ENCODE data around the gene ROR1.

Gene ROR1

GRCh38 chr1:64173336-64173940, 399.6 kb downstream of the ROR1 start:
- TF ChIP-seq POLR2AphosphoS5 (IDR thresholded peaks at IDR 0.05; ENCODE audit: low read depth, low read length) (no peak), SIN3A (IDR thresholded peaks at IDR 0.05; ENCODE audit: borderline replicate concordance, insufficient read depth, low read length) (no peak), FOXP2 (optimal IDR thresholded peaks at IDR 0.05; ENCODE audit: borderline replicate concordance, extremely low read depth, extremely low read length, insufficient read depth) (no peak), TAF1 (IDR thresholded peaks at IDR 0.05; ENCODE audit: borderline replicate concordance, insufficient read depth, low read length) (no peak)
- TF ChIP-seq, protein P1, sequence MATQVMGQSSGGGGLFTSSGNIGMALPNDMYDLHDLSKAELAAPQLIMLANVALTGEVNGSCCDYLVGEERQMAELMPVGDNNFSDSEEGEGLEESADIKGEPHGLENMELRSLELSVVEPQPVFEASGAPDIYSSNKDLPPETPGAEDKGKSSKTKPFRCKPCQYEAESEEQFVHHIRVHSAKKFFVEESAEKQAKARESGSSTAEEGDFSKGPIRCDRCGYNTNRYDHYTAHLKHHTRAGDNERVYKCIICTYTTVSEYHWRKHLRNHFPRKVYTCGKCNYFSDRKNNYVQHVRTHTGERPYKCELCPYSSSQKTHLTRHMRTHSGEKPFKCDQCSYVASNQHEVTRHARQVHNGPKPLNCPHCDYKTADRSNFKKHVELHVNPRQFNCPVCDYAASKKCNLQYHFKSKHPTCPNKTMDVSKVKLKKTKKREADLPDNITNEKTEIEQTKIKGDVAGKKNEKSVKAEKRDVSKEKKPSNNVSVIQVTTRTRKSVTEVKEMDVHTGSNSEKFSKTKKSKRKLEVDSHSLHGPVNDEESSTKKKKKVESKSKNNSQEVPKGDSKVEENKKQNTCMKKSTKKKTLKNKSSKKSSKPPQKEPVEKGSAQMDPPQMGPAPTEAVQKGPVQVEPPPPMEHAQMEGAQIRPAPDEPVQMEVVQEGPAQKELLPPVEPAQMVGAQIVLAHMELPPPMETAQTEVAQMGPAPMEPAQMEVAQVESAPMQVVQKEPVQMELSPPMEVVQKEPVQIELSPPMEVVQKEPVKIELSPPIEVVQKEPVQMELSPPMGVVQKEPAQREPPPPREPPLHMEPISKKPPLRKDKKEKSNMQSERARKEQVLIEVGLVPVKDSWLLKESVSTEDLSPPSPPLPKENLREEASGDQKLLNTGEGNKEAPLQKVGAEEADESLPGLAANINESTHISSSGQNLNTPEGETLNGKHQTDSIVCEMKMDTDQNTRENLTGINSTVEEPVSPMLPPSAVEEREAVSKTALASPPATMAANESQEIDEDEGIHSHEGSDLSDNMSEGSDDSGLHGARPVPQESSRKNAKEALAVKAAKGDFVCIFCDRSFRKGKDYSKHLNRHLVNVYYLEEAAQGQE (IDR thresholded peaks at IDR 0.05; ENCODE audit: insufficient read depth in 1 of 2, low read depth in 2 of 2, low read length in 2 of 2), result no peak

GRCh38 chr1:64175639-64176038, 401.8 kb downstream of the ROR1 start:
- no peak for TF ChIP-seq FOXP2 (optimal IDR thresholded peaks at IDR 0.05; ENCODE audit: borderline replicate concordance, extremely low read depth, extremely low read length, insufficient read depth)
- TF ChIP-seq TAF1 (IDR thresholded peaks at IDR 0.05; ENCODE audit: borderline replicate concordance, insufficient read depth, low read length), result no peak
- TF ChIP-seq, protein P1 (IDR thresholded peaks at IDR 0.05; ENCODE audit: insufficient read depth in 1 of 2, low read depth in 2 of 2, low read length in 2 of 2), result no peak
- TF ChIP-seq SIN3A (IDR thresholded peaks at IDR 0.05; ENCODE audit: borderline replicate concordance, insufficient read depth, low read length), result no peak
- TF ChIP-seq POLR2AphosphoS5 (IDR thresholded peaks at IDR 0.05; ENCODE audit: low read depth, low read length), result no peak

GRCh38 chr1:64176659-64177058, 402.8 kb downstream of the ROR1 start:
- TF ChIP-seq POLR2AphosphoS5 (IDR thresholded peaks at IDR 0.05; ENCODE audit: low read depth, low read length) (no peak), FOXP2 (optimal IDR thresholded peaks at IDR 0.05; ENCODE audit: borderline replicate concordance, extremely low read depth, extremely low read length, insufficient read depth) (no peak), SIN3A (IDR thresholded peaks at IDR 0.05; ENCODE audit: borderline replicate concordance, insufficient read depth, low read length) (no peak), TAF1 (IDR thresholded peaks at IDR 0.05; ENCODE audit: borderline replicate concordance, insufficient read depth, low read length) (no peak)
- TF ChIP-seq, protein P1 (IDR thresholded peaks at IDR 0.05; ENCODE audit: insufficient read depth in 1 of 2, low read depth in 2 of 2, low read length in 2 of 2), result no peak

- no peak for TF ChIP-seq SIN3A (IDR thresholded peaks at IDR 0.05; ENCODE audit: borderline replicate concordance, insufficient read depth, low read length)
- TF ChIP-seq TAF1 (IDR thresholded peaks at IDR 0.05; ENCODE audit: borderline replicate concordance, insufficient read depth, low read length), result no peak
- TF ChIP-seq POLR2AphosphoS5 (IDR thresholded peaks at IDR 0.05; ENCODE audit: low read depth, low read length), result no peak
- TF ChIP-seq FOXP2 (optimal IDR thresholded peaks at IDR 0.05; ENCODE audit: borderline replicate concordance, extremely low read depth, extremely low read length, insufficient read depth), result no peak
- TF ChIP-seq, protein P1 (IDR thresholded peaks at IDR 0.05; ENCODE audit: insufficient read depth in 1 of 2, low read depth in 2 of 2, low read length in 2 of 2), result no peak
Observed at GRCh38 chr1:64179588-64179987, 405.8 kb downstream of the ROR1 start.
